HEK293 (cell line): ENCODE data around the gene CD86.

ENCODE experiments used
- BCL11B ChIP-seq: fragments of 450-650 bp; formaldehyde crosslinking; IDR thresholded peaks from 2 replicates; pipeline ENCODE4 v1.5.1; 2016; ENCODE audit warnings: low read depth, missing biosample characterization, missing genetic modification characterization
- CTCF ChIP-seq: fragments of 450-650 bp; formaldehyde crosslinking; IDR thresholded peaks from 2 replicates; pipeline ENCODE4 v1.5.1; 2016; ENCODE audit warnings: missing biosample characterization, missing genetic modification characterization
- EGR2 ChIP-seq: fragments of 450-650 bp; formaldehyde crosslinking; IDR thresholded peaks from 2 replicates; pipeline ENCODE4 v1.5.1; 2016; ENCODE audit warnings: low read depth, missing biosample characterization, missing genetic modification characterization
- GLIS2 ChIP-seq: fragments of 450-650 bp; formaldehyde crosslinking; IDR thresholded peaks from 2 replicates; pipeline ENCODE4 v1.5.1; 2016; ENCODE audit warnings: missing biosample characterization, missing genetic modification characterization
- KLF9 ChIP-seq: fragments of 450-650 bp; formaldehyde crosslinking; IDR thresholded peaks from 2 replicates; pipeline ENCODE4 v1.5.1; 2016; ENCODE audit warnings: missing biosample characterization, missing genetic modification characterization, low read depth
- SP2 ChIP-seq: fragments of 450-650 bp; formaldehyde crosslinking; IDR thresholded peaks from 2 replicates; pipeline ENCODE4 v1.5.1; 2016; ENCODE audit warnings: missing biosample characterization, missing genetic modification characterization
- TSHZ1 ChIP-seq: fragments of 450-650 bp; formaldehyde crosslinking; IDR thresholded peaks from 2 replicates; pipeline ENCODE4 v1.5.1; 2016; ENCODE audit warnings: missing biosample characterization, missing genetic modification characterization, borderline replicate concordance
- ZBTB21 ChIP-seq: fragments of 450-650 bp; formaldehyde crosslinking; IDR thresholded peaks from 2 replicates; pipeline ENCODE4 v1.5.1; 2017; ENCODE audit warnings: missing biosample characterization, missing genetic modification characterization
- ZNF148 ChIP-seq: fragments of 450-650 bp; formaldehyde crosslinking; IDR thresholded peaks from 2 replicates; pipeline ENCODE4 v1.5.0; 2017; ENCODE audit warnings: missing biosample characterization, missing genetic modification characterization, borderline replicate concordance
- ZNF341 ChIP-seq: fragments of 450-650 bp; formaldehyde crosslinking; IDR thresholded peaks from 2 replicates; pipeline ENCODE4; 2016; ENCODE audit warnings: low read depth, missing biosample characterization, missing genetic modification characterization
- ZNF514 ChIP-seq: fragments of 450-650 bp; formaldehyde crosslinking; IDR thresholded peaks from 2 replicates; pipeline ENCODE4 v1.5.1; 2016; ENCODE audit warnings: missing biosample characterization, missing genetic modification characterization
- ZNF530 ChIP-seq: fragments of 450-650 bp; formaldehyde crosslinking; IDR thresholded peaks from 2 replicates; pipeline ENCODE4 v1.5.1; 2016; ENCODE audit warnings: low read depth, missing biosample characterization, missing genetic modification characterization
- ZSCAN30 ChIP-seq: fragments of 450-650 bp; IDR thresholded peaks from 2 replicates; pipeline ENCODE4 v1.5.1; 2018; ENCODE audit warnings: missing biosample characterization, mild to moderate bottlenecking, missing genetic modification characterization, moderate library complexity
- TF ChIP-seq, protein P1 (sequence below): fragments of 450-650 bp; IDR thresholded peaks from 2 replicates; pipeline ENCODE4 v1.5.1; 2018; ENCODE audit warnings: missing biosample characterization, mild to moderate bottlenecking, missing genetic modification characterization

- no peak for TF ChIP-seq EGR2
- TF ChIP-seq ZNF148 (tag by site-specific recombination): no peak
- no peak for TF ChIP-seq KLF9
- TF ChIP-seq ZNF514 (tag by site-specific recombination): no peak
- TF ChIP-seq CTCF (tag by site-specific recombination): no peak
- no peak for TF ChIP-seq GLIS2
- TF ChIP-seq SP2 (tag by site-specific recombination): no peak
- no peak for TF ChIP-seq ZNF530 (tag by site-specific recombination)
- TF ChIP-seq, protein P1, sequence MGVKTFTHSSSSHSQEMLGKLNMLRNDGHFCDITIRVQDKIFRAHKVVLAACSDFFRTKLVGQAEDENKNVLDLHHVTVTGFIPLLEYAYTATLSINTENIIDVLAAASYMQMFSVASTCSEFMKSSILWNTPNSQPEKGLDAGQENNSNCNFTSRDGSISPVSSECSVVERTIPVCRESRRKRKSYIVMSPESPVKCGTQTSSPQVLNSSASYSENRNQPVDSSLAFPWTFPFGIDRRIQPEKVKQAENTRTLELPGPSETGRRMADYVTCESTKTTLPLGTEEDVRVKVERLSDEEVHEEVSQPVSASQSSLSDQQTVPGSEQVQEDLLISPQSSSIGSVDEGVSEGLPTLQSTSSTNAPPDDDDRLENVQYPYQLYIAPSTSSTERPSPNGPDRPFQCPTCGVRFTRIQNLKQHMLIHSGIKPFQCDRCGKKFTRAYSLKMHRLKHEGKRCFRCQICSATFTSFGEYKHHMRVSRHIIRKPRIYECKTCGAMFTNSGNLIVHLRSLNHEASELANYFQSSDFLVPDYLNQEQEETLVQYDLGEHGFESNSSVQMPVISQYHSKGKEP (tag by site-specific recombination): no peak
- no peak for TF ChIP-seq ZNF341
- TF ChIP-seq TSHZ1: no peak
- no peak for TF ChIP-seq ZSCAN30 (tag by site-specific recombination)
- TF ChIP-seq ZBTB21 (tag by site-specific recombination): no peak
- TF ChIP-seq BCL11B: no peak
Observed at GRCh38 chr3:122078235-122078935, 23.2 kb downstream of the CD86 start.
